NCI-H2196 (cell line): ENCODE measurements around the gene CATSPER1.

Experiments
- DNase-seq: peaks from one replicate; lab custom pipeline; 2025; ENCODE audit not compliant: unreplicated experiment; lab: John Stamatoyannopoulos, UW

Gene CATSPER1

DNA sequence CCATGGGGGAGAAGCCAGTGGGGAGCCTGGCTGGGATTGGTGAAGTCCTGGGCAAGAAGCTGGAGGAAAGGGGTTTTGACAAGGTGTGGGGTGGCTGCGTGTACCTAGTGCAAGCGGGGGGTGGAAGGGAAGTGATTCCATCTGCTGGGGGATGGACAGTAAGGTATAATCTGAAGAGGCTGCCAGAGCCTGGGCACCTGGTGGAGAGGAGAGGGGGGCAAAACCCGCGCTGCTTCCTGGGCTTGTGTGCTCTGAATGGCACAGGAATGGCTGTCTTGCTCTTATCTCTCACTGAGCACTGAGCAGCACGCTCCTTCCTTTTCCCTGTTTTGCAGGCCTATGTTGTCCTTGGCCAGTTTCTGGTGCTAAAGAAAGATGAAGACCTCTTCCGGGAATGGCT is 23.0 kb downstream of the CATSPER1 start:
- peak; percentile 7 for DNase-seq

DNA sequence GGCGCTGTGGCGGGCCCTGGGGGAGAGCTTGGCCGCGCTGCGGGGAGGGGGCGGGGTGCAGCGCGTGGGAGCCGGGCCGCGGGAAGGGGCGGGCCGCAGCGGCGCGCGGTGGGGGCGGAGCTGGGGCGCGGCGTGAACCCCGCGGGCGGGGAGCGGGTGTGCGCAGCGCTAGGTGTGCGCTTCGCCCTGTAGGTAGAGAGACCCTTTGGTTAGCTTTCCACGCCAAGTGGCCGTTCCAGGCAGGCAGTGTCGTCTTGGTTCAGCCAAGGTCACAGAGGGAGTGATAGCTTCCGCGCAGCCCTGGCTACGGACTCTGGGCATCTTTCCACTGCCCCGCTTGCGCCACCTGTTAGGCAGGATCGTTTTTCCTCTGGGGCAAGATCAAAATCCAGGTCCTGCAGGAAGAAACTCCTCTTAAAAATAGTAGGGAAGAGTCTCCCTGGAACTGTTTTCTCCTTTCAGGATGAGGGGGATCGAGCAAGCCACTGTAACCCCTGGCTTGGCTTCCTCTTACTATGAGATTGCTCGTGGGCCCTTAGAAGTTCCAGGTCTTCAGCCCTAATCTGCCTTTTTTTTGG is 23.5 kb downstream of the CATSPER1 start:
- DNase-seq, result peak; percentile 53

DNA sequence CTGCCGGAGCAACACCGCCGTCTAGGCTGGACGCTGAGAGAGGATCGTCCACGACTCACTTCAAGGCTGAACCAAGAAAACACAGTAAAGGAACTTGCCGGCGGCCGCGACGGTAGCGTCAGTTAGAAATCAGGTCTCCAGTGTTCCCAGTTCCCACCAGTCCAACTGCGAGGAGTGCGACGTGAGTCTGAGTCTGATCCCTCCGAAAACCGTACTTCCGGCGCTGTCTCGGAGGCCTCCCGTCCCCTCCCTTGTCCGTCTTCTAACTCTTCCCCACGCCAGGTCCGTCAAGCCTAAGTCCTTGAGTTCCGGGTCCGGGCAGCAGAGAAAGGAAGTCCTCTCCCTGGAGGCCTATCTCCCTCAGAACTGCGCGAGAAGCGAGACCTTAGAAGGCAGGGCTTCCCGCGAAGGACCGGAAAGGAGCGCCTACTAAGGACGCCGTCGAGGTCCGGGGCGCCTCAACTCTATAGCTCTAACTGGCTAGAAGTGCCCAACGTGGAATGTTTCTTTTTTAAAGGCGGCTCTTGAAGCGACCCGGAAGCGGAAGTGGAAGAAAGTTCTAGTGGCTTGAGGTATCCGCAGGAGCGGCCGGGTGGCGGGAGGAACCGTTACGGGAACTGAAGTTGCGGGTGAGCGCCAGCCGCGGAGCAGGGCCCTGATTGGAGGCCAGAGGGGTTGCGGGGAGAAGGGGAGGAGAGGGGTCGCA is 24.2 kb downstream of the CATSPER1 start, which contains the start of the genes BANF1 and EIF1AD:
Gene BANF1 (plus strand): TSS at position 562 of the 706 bp plus-strand sequence. CDS start 748 bp downstream, outside the sequence.
Gene EIF1AD (minus strand): TSS at position 216 of the 706 bp plus-strand sequence. CDS start 1,768 bp downstream, outside the sequence.
- DNase-seq, result peak; percentile 98

DNA sequence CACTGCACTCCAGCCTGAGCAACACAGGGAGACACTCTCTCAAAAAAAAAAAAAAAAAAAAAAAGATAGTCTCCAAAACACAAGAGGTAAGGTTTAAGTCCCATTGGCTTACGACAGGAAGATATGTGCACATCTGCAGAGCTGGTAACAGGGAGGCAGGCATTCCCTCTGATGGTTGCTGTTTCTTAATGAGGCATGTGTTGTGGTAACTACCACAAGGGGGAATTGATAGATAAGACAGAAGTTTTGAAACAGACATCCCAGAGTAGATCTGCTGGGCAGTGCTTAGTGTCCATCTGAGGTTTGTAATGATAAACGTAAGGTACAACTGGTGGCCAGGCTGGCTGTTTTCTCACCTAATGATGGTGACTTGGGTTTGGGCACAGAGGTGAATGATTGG is 29.0 kb downstream of the CATSPER1 start:
- no peak for DNase-seq

DNA sequence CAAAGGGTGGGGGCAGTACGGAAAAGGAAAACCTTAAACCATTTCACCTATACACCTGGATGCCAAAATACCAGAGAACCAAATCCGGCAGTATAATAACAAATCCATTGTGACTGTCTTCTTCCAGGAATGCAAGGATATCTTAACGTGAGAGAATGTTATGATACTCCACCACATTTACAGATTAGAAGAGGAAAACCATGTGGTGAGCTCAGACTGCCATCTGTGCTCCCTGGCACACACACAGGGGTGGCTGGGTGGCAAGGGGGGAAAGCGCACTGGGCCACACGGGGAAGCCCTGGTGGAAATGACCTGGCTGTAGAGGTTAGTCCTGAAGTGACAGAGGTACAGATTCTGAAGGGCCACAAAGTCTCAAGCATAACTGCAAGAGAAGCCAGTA is 34.2 kb downstream of the CATSPER1 start:
- DNase-seq, result no peak

DNA sequence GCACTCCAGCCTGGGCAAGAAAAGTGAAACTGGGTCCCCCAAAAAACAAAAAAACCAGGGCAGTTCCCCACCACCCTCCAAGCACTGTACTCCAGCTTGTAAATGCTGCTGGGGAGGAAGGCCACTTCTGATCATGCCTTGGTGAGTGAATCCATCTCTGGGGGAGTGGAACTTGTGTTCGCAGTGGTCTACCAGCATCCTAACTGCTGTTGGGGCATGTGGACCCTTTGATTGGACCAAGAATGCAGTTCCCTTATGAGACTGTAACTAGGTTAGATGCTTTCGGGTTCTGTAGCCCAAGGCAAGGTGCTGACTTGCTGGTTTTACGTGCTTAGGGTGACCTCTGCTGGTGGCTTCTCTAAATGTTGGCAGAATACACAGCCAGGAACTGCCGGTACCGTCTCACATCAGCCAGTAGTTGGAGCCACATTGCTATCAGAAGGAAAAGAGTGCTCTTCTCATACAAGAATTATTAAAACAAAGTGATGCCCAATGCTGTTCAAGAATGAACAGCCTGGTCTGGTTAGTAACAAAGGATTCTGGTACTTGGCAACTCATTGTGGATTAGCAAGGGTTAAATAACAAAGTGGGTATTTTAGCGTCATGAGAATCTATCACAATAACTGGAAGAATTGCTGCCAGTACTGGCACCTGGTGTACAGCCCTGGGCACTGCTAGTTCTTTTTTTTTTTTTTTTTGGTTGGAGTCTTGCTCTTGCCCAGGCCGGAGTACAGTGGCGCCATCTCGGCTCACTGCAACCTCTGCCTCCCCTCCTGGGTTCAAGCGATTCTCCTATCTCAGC is 37.3 kb downstream of the CATSPER1 start:
- DNase-seq, result peak; percentile 88

DNA sequence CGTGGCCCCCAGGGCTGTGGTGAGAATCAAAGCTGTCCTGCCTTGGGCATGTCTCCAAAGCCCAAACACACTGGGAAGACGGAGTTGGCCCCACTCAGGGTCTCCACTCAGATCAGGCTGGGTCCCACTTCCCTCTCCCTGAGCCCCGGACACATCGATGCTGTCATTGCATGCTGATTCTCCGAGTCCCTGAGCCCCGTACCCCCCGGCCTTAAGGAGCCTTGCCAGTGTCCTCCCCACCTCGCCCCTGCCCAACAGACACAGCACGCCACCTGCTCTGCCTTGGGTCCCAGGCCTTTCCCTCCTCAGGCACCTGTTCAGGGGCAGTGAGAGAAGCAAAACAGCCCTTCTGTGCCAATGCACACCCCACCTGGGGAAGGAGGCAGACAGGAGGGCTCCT is 38.9 kb downstream of the CATSPER1 start:
- no peak for DNase-seq

DNA sequence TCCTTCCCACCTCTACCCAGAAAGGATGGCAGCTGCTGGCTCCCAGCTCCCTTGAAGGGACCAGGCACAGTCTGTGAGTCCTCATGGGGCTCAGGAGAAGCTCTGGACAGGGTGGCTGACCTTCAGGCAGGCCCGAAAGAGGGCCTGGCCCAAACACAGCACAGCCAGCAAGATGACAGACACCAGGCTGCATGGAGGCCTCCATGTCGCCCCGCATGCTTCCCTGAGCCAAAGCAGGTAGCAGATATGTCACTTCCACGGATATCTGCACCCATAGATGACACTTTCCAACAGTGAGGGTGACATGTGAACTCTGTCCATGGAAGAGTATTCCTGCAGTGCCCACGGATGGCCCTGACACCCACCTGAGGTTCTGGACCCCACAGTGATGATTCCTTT is 42.7 kb downstream of the CATSPER1 start:
- DNase-seq, result no peak

DNA sequence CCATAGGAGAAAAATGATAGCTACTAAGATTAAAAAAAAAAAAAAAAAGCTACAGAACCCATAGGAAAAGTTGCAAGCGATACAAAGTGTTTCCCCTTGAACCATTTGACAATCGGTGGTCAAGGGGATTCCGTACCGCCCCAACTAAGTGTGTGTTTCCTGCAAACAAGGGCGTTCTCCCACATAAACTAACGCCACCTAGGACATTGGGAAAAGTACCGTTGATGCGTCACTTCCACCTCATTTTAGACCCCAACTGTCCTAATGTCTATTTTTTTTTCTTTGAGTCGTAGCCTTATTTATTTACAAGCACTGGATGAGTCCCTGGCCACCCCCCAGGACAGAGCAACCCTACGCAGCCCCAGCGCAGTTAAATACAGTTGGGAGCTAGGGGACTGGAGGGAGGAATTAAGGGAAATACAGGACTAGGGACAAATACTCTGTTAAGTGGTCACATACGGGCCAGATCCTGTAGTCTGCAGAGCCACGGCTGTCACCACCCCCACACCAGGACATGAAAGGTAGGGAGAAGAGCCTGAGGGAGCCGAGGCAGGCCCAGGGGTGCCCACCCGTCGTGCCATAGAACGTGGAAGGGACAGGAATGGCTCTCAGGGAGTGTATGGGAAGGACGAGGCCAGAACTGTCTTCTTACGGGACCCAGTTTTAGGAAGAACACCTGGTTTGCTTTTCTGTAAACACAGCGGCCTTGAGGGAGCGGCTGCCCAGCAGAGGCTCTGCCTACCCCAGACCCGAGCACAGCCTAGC is 43.3 kb downstream of the CATSPER1 start:
- no peak for DNase-seq

DNA sequence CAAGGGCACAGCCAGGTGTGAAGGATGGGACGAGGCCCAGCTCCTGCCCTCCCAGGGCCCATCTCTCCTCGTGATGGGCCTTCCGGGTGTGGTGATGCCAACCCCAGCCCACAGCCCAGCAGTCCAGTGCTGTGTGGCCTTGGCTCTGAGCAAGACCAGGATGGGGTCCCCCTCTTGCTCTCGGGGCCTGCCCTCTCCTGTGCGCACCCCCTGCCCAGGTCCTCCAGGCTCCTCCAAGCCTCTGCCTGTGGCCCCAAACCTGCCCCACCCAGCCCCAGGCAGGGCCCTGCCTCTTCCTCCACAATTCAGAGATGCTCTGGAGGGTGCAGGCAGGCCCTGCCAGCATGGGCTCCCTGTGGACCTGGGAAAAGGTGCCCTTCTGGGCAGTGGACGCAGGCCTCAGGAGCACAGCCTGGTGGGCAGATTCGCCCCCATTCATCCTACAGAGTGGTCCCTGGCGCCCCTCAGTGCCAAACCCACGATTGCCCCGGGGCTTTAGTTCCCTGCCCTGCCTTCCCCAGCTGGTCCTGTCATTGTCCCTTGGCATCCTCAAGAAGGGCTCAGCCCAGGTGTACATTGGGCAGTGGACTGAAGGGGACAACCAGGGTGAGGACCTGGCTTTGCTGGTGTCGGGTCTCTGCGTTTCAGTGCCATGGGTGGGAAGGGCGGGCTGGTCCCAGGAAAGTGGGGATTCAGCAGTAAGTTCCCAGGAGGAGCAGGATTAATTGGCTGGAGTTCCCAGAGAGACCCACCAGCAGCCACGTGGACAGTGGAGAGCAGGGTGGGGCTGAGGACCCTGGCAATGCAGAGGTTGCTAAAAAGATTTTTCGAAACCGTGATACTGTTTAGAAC is 44.1 kb downstream of the CATSPER1 start:
- no peak for DNase-seq

DNA sequence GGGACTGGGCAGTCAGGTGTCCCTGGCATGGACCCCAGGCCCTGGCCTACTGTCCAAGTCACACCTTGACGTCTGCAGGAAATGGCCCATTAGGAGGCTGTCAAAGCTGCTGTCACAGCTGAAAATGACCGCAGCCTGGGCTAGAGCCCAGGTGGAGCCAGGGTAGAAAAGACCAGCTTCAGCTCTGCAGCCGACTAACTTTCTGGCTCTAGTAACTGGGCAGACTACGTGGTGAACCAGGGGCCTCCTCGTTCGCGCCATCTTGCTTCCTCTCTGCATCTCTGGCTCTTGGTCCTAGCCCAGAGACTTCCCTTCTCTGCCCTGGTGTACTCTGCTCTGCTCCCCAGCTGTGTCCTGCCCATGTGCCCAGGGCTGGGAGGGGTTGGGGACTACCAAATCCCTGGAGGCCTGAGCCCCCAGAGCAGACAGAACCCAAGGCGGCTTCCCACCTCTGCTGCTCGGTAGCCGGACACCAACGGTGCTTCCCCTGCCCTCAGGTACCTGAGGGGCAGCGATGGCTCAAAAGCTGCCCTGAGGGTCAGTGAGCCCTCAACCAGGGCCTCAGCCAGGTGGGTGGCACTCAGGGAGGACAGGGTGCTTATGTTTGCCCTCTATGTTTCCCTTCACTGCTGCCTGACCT is 45.1 kb downstream of the CATSPER1 start:
- no peak for DNase-seq

DNA sequence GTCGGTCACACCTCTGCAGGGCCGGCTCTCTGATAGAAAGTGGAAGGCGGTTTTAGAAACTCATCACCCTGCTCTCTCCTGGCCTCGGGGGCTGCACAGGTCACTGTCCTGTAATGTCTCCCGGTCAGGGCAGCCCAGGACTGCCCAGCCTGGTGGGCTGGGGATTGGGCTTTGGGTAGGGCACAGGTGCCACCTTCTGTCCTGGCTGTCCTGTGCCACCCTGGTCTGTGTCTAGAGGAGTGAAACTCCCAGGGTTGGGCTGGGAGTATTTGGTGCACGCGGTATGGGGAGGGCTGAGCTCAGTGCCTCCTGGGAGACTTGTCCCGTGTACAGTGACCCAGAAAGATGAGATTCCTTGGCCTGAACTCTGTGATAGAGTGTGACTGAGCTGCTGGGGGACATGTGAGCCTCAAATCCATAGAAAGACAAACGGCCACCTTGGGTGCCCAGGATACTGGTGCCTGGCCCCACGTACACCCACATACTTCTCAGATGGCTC is 47.0 kb downstream of the CATSPER1 start:
- no peak for DNase-seq

DNA sequence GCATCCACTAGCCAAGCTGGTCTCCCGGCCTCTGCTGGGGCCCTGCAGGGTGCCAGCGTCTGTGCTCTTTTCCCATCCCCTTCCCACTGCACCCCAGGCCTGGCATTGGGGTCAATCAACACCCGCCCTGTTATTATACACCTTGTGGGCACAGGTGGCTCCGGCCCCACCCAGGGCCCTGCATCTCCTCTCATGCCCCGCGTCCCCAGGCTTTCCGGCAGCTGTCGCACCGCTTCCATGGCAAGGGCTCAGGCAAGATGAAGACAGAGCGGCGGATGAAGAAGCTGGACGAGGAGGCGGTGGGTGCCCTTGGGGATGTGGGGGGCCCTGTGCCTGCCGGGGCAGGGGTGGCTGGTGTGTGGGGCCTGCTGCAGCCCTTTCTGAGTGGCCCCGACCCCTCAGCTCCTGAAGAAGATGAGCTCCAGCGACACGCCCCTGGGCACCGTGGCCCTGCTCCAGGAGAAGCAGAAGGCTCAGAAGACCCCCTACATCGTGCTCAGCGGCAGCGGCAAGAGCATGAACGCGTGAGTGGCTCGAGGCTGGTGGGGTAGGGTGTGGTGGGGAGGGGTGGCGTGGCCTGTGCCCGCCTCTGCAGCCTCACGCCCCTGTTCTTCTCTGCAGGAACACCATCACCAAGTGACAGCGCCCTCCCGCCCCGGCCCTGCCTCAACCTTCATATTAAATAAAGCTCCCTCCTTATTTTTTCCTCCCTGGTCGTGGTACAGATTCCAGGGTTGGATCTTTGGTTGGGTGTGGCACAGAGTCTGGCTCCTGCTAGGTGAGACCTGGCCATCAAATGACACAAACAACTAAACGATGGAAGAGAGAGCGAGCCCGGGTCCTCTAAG is 47.7 kb downstream of the CATSPER1 start:
- DNase-seq, result no peak

DNA sequence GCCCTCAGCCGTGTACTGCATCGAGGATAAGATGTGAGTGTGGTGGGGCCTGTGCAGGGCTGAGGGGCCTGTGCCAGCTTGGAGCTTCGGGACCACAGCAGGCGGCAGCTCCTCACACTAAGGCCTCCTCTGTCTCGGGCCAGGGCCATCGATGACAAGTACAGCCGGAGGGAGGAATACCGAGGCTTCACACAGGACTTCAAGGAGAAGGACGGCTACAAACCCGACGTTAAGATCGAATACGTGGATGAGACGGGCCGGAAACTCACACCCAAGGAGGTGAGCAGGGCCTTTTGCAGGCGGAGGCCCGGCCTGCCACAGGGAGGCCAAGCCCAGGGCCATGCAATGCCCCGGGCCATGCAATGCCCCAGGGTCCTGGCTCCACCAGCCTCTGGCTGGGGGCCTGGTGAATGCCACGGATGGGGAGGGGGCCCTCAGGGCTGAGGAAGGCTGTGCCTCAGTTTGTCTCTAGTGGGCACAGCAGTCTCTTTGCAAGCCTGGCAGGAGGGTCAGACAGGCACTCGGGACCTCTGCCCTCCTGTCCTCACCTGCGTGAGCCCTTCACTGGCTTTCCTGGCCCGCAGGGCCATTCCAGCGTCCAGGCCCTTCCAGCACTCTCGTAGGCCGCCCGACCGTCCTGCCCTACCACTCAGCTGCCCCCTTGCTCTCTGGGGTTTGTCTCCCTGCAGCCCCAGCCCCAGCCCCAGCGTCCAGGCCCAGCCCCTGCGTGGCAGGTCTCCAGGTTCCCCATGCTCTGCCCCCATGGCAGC is 48.5 kb downstream of the CATSPER1 start:
- no peak for DNase-seq

DNA sequence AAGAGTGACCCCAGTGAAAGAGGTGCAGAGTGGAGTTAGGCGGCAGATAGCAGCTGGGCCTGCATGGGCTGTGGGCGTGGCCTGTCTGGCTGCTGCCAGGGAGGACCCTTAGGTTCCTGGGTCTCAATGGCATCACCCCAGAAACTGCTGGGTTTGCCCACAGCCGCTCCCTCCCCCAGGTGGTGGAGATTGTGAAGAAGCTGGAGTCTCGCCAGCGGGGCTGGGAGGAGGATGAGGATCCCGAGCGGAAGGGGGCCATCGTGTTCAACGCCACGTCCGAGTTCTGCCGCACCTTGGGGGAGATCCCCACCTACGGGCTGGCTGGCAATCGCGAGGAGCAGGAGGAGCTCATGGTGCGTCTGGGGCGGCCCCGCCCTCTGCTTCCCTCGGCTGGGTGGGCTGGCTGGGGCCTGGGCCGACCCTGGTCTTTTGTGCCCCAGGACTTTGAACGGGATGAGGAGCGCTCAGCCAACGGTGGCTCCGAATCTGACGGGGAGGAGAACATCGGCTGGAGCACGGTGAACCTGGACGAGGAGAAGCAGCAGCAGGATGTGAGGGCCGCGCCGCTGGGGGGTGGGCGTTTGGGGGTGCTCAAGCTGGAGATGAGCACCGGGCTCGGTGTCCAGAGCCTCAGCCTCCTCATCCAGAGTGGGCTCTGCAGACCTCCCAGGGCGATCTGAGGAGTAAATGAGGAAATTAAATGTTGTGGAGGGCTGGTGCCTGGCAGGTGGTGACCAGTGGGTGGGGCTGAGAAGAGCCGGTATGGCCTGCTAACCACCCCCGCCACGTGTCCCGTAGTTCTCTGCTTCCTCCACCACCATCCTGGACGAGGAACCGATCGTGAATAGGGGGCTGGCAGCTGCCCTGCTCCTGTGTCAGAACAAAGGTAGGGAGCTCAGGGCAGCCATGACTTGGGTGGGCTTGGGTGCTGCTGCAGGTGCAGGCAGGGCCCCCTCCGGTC is 49.8 kb downstream of the CATSPER1 start:
- no peak for DNase-seq

DNA sequence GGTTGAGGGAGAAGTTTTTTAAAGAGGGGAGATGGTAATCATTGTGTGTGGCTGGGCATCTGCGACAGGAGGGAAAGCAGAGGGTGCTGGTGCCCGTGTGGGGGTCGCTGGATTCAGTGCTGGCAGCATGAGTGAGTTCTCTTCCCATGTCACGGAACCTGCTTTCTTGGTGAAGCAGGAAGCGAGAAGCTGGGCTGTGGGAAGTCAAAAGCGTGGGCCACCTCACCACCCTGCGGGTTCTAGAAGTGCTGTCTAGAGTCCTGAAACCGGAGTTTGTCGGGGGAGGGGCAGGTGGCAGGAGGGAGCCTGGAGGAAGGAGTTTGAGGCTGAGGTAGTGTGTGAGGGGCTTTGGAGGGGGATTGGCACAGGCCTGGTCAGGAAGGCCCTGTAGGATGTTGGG is 50.5 kb downstream of the CATSPER1 start:
- DNase-seq, result no peak
